ENCODE results near the gene VPS37B.
"Not testable (repeated sequence)": the region's sequence is repeated elsewhere in the genome, so short reads cannot be mapped to it uniquely, and the experiment has no call there.

Gene VPS37B, protein sequence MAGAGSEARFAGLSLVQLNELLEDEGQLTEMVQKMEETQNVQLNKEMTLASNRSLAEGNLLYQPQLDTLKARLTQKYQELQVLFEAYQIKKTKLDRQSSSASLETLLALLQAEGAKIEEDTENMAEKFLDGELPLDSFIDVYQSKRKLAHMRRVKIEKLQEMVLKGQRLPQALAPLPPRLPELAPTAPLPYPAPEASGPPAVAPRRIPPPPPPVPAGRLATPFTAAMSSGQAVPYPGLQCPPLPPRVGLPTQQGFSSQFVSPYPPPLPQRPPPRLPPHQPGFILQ

GRCh38 chr12:122895704-122896636 lies at the start of gene VPS37B:
TSS of gene VPS37B (minus strand) at chr12:122896124. CDS start at chr12:122896062, 62 bp downstream.
- Histone ChIP-seq H3K9ac (ENCODE audit: low read depth in 1 of 2, low read length in 2 of 2) (peak within 1 kb of the TSS; percentile 86 to 99), H3K27ac (ENCODE audit: low read depth in 2 of 2, low read length in 2 of 2) (peak within 1 kb of the TSS; percentile 87), H3K27me3 (ENCODE audit: control insufficient read depth in 2 of 2, insufficient read depth in 2 of 2, low read length in 2 of 2) (no peaks in the 10 kb centered on the region)

DNA sequence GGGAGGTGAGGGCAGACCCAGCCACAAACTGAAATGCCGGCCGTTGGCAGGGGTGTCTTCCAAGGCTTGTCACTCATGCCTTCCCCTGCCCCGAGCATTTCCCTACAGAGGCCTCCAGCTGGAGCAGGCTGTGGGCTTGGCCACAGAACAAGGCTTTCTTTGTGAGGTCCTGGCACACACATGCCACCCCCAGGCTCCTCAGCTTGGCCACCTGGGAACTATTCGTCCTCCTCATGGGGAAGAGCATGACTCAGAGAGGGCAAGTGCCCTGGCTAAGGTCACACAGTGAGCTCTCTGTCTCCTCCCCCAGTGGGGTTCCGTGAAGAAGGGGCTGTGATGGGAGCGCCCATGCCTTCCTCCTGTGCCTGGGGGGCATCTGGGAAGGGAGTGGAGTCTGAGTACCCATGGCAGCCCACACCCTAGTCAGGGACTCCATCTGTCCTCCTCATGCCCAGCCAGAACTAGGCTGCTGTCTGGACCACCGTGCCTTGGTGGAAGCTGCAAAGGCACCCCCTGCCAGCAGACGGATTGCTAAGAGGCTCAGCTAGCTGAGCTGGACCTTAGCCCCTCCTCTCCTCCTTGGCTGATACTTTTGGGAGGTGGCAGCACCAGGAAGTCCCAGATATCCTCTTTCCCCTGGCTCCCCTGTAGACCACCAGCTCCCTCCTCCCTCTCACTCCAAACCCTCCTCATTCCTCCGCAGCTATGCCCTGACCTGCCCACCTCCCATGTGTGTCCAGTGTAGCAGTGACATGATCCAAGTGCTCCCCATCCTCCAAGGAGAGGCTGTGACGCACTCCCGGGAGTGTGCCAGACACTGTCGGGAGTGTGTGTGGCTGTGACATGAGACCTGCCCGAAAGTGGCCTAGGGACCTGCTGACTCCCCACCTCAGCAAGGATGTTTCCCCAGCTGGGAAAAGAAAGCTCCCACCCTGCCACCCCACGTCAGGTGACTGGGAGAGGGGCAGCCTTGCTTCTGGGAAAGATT lies 49.0 kb upstream of the VPS37B start:
- Histone ChIP-seq H3K4me1 (ENCODE audit: control insufficient read depth in 2 of 2, insufficient read depth in 2 of 2, low read length in 2 of 2) (peaks cover 25 to 36% of the 10 kb centered on the region in 2 donors), H3K9ac (ENCODE audit: low read depth in 1 of 2, low read length in 2 of 2) (no peak overlapping the region), H3K36me3 (ENCODE audit: control insufficient read depth in 2 of 2, insufficient read depth in 2 of 2, low read length in 2 of 2) (no peaks in the 10 kb centered on the region), H3K27ac (ENCODE audit: low read depth in 2 of 2, low read length in 2 of 2) (no peak overlapping the region), H3K9me3 (ENCODE audit: control insufficient read depth in 2 of 2, low read length in 2 of 2) (no peaks in the 10 kb centered on the region), H3K4me3 (ENCODE audit: low read length in 2 of 2) (no peak overlapping the region), H3K27me3 (ENCODE audit: control insufficient read depth in 2 of 2, insufficient read depth in 2 of 2, low read length in 2 of 2) (no peaks in the 10 kb centered on the region)

More at GRCh38 chr12:122895704-122896636, at the start of gene VPS37B:
- Histone ChIP-seq H3K4me3 (ENCODE audit: low read length in 2 of 2) (peak within 1 kb of the TSS; percentile 89 to 97), H3K36me3 (ENCODE audit: control insufficient read depth in 2 of 2, insufficient read depth in 2 of 2, low read length in 2 of 2) (no peaks in the 10 kb centered on the region), H3K4me1 (ENCODE audit: control insufficient read depth in 2 of 2, insufficient read depth in 2 of 2, low read length in 2 of 2) (peaks cover 38 to 52% of the 10 kb centered on the region in 2 donors), H3K9me3 (ENCODE audit: control insufficient read depth in 2 of 2, low read length in 2 of 2) (no peaks in the 10 kb centered on the region)

GRCh38 chr12:122943196-122943595 lies 47.3 kb upstream of the VPS37B start:
- no peak overlapping the region for H3K9ac ChIP-seq (ENCODE audit: low read depth in 1 of 2, low read length in 2 of 2)

DNA sequence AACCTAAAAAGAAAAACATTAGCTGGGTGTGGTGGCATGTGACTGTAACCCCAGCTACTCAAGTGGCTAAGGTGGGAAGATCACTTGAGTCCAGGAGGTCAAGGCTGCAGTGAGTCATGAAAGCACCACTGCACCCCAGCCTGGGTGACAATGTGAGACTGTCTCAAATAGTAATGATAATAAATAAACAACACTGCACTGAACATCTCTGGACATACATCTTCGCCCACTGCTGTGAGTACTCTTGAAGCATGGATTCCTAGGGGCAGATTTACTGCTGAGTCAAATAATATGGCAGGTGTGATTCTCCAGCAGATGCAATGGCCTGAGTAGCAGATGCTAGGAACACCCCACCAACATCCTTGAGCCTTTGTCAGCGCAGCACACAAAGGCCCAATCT lies 46.7 kb upstream of the VPS37B start:
- Histone ChIP-seq H3K27ac (ENCODE audit: low read depth in 2 of 2, low read length in 2 of 2) (peak overlapping the region; percentile 61 to 63), H3K4me1 (ENCODE audit: control insufficient read depth in 2 of 2, insufficient read depth in 2 of 2, low read length in 2 of 2) (peaks cover 18 to 34% of the 10 kb centered on the region in 2 donors), H3K4me3 (ENCODE audit: low read length in 2 of 2) (no peak overlapping the region), H3K9me3 (ENCODE audit: control insufficient read depth in 2 of 2, low read length in 2 of 2) (no peaks in the 10 kb centered on the region), H3K9ac (ENCODE audit: low read depth in 1 of 2, low read length in 2 of 2) (no peak overlapping the region), H3K36me3 (ENCODE audit: control insufficient read depth in 2 of 2, insufficient read depth in 2 of 2, low read length in 2 of 2) (no peaks in the 10 kb centered on the region), H3K27me3 (ENCODE audit: control insufficient read depth in 2 of 2, insufficient read depth in 2 of 2, low read length in 2 of 2) (no peaks in the 10 kb centered on the region)

More at GRCh38 chr12:122943196-122943595, 47.3 kb upstream of the VPS37B start:
- Histone ChIP-seq H3K9me3 (ENCODE audit: control insufficient read depth in 2 of 2, low read length in 2 of 2) (no peaks in the 10 kb centered on the region), H3K4me1 (ENCODE audit: control insufficient read depth in 2 of 2, insufficient read depth in 2 of 2, low read length in 2 of 2) (peaks cover 20 to 36% of the 10 kb centered on the region in 2 donors), H3K27ac (ENCODE audit: low read depth in 2 of 2, low read length in 2 of 2) (peak overlapping the region; percentile 61 to 63), H3K27me3 (ENCODE audit: control insufficient read depth in 2 of 2, insufficient read depth in 2 of 2, low read length in 2 of 2) (no peaks in the 10 kb centered on the region), H3K4me3 (ENCODE audit: low read length in 2 of 2) (no peak overlapping the region), H3K36me3 (ENCODE audit: control insufficient read depth in 2 of 2, insufficient read depth in 2 of 2, low read length in 2 of 2) (no peaks in the 10 kb centered on the region)

DNA sequence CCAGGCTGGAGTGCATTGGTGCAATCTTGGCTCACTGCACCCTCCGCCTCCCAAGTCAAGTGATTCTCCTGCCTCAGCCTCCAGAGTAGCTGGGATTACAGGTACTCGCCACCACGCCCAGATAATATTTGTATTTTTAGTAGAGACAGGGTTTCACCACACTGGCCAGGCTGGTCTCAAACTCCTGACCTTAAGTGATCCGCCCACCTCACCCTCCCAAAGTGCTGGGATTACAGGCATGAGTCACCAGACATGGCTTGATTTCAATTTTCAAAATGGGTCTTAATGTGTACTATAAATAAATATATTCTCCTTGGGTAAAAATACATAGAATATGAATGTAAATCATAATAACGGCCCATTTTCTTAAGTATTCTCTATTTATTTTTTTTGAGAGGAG lies 45.4 kb upstream of the VPS37B start:
- not testable (repeated sequence) for H3K27me3 ChIP-seq (ENCODE audit: control insufficient read depth in 2 of 2, insufficient read depth in 2 of 2, low read length in 2 of 2); H3K9ac ChIP-seq (ENCODE audit: low read depth in 1 of 2, low read length in 2 of 2); H3K9me3 ChIP-seq (ENCODE audit: control insufficient read depth in 2 of 2, low read length in 2 of 2); H3K4me3 ChIP-seq (ENCODE audit: low read length in 2 of 2); H3K36me3 ChIP-seq (ENCODE audit: control insufficient read depth in 2 of 2, insufficient read depth in 2 of 2, low read length in 2 of 2); H3K27ac ChIP-seq (ENCODE audit: low read depth in 2 of 2, low read length in 2 of 2)
- peaks cover 6 to 21% of the 10 kb centered on the region in 2 donors for H3K4me1 ChIP-seq (ENCODE audit: control insufficient read depth in 2 of 2, insufficient read depth in 2 of 2, low read length in 2 of 2)

GRCh38 chr12:122939125-122939524 lies 43.2 kb upstream of the VPS37B start:
- Histone ChIP-seq H3K9me3 (ENCODE audit: control insufficient read depth in 2 of 2, low read length in 2 of 2) (no peaks in the 10 kb centered on the region), H3K36me3 (ENCODE audit: control insufficient read depth in 2 of 2, insufficient read depth in 2 of 2, low read length in 2 of 2) (no peaks in the 10 kb centered on the region), H3K4me1 (ENCODE audit: control insufficient read depth in 2 of 2, insufficient read depth in 2 of 2, low read length in 2 of 2) (peaks cover 6% of the 10 kb centered on the region in 2 donors), H3K4me3 (ENCODE audit: low read length in 2 of 2) (no peak overlapping the region), H3K27me3 (ENCODE audit: control insufficient read depth in 2 of 2, insufficient read depth in 2 of 2, low read length in 2 of 2) (no peaks in the 10 kb centered on the region), H3K9ac (ENCODE audit: low read depth in 1 of 2, low read length in 2 of 2) (no peak overlapping the region), H3K27ac (ENCODE audit: low read depth in 2 of 2, low read length in 2 of 2) (no peak overlapping the region)

DNA sequence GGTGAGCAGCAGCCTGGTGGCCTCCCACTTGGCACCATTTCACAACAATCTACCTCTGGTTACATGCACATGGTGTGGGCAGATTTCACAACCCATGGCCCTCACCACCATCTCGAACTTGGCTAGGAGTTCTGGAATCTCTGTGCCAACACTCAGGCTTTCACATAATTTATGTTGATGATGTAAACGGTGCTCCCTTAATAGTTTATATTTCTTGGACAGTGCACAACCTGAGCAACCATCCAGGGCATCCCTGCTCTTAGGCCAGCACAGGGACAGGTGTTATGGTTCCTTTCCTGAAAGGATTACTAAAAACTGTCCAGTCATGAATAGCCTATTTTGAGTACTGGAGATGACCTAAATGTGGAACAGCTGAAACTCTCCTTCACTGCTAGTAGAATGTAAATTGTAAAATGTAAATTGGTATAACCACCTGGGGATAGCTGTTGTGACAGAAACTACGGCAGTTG lies 41.7 kb upstream of the VPS37B start:
- no peak overlapping the region for H3K9ac ChIP-seq (ENCODE audit: low read depth in 1 of 2, low read length in 2 of 2)
- H3K9me3 ChIP-seq (ENCODE audit: control insufficient read depth in 2 of 2, low read length in 2 of 2) = no peaks in the 10 kb centered on the region
- H3K27me3 ChIP-seq (ENCODE audit: control insufficient read depth in 2 of 2, insufficient read depth in 2 of 2, low read length in 2 of 2) = no peaks in the 10 kb centered on the region
- no peak overlapping the region for H3K27ac ChIP-seq (ENCODE audit: low read depth in 2 of 2, low read length in 2 of 2)
- H3K36me3 ChIP-seq (ENCODE audit: control insufficient read depth in 2 of 2, insufficient read depth in 2 of 2, low read length in 2 of 2) = no peaks in the 10 kb centered on the region
- peaks cover 0 to 1% of the 10 kb centered on the region in 2 donors for H3K4me1 ChIP-seq (ENCODE audit: control insufficient read depth in 2 of 2, insufficient read depth in 2 of 2, low read length in 2 of 2)
- H3K4me3 ChIP-seq (ENCODE audit: low read length in 2 of 2) = no peak overlapping the region

GRCh38 chr12:122935318-122935717 lies 39.4 kb upstream of the VPS37B start:
- Histone ChIP-seq H3K4me3 (ENCODE audit: low read length in 2 of 2) (no peak overlapping the region), H3K9me3 (ENCODE audit: control insufficient read depth in 2 of 2, low read length in 2 of 2) (no peaks in the 10 kb centered on the region), H3K9ac (ENCODE audit: low read depth in 1 of 2, low read length in 2 of 2) (no peak overlapping the region), H3K4me1 (ENCODE audit: control insufficient read depth in 2 of 2, insufficient read depth in 2 of 2, low read length in 2 of 2) (no peaks in the 10 kb centered on the region), H3K36me3 (ENCODE audit: control insufficient read depth in 2 of 2, insufficient read depth in 2 of 2, low read length in 2 of 2) (no peaks in the 10 kb centered on the region), H3K27ac (ENCODE audit: low read depth in 2 of 2, low read length in 2 of 2) (no peak overlapping the region), H3K27me3 (ENCODE audit: control insufficient read depth in 2 of 2, insufficient read depth in 2 of 2, low read length in 2 of 2) (no peaks in the 10 kb centered on the region)

DNA sequence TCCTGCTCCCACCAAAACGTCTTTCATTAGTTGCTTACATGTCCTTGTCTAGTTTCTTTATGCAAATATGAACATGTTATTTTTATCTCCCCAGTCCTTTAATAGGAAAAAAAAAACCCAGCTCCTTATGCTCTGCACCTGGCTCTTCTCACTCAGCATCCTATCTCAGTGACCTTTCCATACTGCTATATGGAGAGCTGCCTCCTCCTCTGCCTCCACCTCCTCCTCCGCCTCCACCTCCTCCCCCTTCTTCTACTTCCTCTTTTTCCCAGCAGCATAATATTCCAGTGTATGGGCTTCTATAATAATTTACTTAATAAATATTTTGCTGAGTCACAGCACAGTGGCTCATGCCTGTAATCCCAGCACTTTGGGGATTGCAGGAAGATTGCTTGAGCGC lies 38.8 kb upstream of the VPS37B start:
- Histone ChIP-seq H3K27ac (ENCODE audit: low read depth in 2 of 2, low read length in 2 of 2) (no peak overlapping the region), H3K4me1 (ENCODE audit: control insufficient read depth in 2 of 2, insufficient read depth in 2 of 2, low read length in 2 of 2) (no peaks in the 10 kb centered on the region), H3K9me3 (ENCODE audit: control insufficient read depth in 2 of 2, low read length in 2 of 2) (no peaks in the 10 kb centered on the region), H3K27me3 (ENCODE audit: control insufficient read depth in 2 of 2, insufficient read depth in 2 of 2, low read length in 2 of 2) (no peaks in the 10 kb centered on the region), H3K9ac (ENCODE audit: low read depth in 1 of 2, low read length in 2 of 2) (no peak overlapping the region), H3K4me3 (ENCODE audit: low read length in 2 of 2) (no peak overlapping the region), H3K36me3 (ENCODE audit: control insufficient read depth in 2 of 2, insufficient read depth in 2 of 2, low read length in 2 of 2) (no peaks in the 10 kb centered on the region)
